ENCODE data around the gene SEH1L. TPM values are rescaled to one million over a fixed set of nuclear protein-coding genes. Genes with fewer than 3 reads are reported as not detected.

SEH1L gene
- total RNA-seq, 2 donors from 2014 or later, result 7.9 to 23.9 TPM

GRCh38 chr18:12907258-12907925 is 40.4 kb upstream of the SEH1L start:
- intact Hi-C loops (cut with DNase I), result no loop called here
- 42 to 57% methylated on average over 7 to 8 of the region's 8 CpGs for WGBS, 2 donors
- H3K4me1 ChIP-seq, result peaks cover 15% of the 10 kb centered on the region
- TF ChIP-seq CTCF (IDR thresholded peaks at IDR 0.05), result no peak
- no peak for TF ChIP-seq POLR2A (IDR thresholded peaks at IDR 0.05)
- H3K27ac ChIP-seq, result no peak overlapping the region
- no peaks in the 10 kb centered on the region for H3K9me3 ChIP-seq
- H3K27me3 ChIP-seq, result peaks cover 0 to 9% of the 10 kb centered on the region in 2 donors
- no peaks in the 10 kb centered on the region for H3K36me3 ChIP-seq (replicated peaks in 1 of 2; ENCODE audit: insufficient read depth in 1 of 2, low read depth in 2 of 2)
- no peak overlapping the region for H3K4me3 ChIP-seq
- DNase-seq (no peak), ATAC-seq (no peak)

- ATAC-seq (no peak), DNase-seq (no peak)
- 64 to 71% methylated on average over 4 of the region's 4 CpGs for WGBS, 2 donors
- no peak overlapping the region for H3K27ac ChIP-seq
- TF ChIP-seq CTCF (IDR thresholded peaks at IDR 0.05) (no peak), POLR2A (IDR thresholded peaks at IDR 0.05) (no peak)
- H3K27me3 ChIP-seq, result peaks cover 0 to 9% of the 10 kb centered on the region in 2 donors
- no peak overlapping the region for H3K4me3 ChIP-seq
- no peaks in the 10 kb centered on the region for H3K9me3 ChIP-seq
- no peaks in the 10 kb centered on the region for H3K36me3 ChIP-seq (replicated peaks in 1 of 2; ENCODE audit: insufficient read depth in 1 of 2, low read depth in 2 of 2)
- intact Hi-C loops (cut with DNase I), result no loop called here
- H3K4me1 ChIP-seq, result peaks cover 15% of the 10 kb centered on the region
Measured at GRCh38 chr18:12908706-12909105, 39.1 kb upstream of the SEH1L start.

GRCh38 chr18:12911025-12911928 is 36.5 kb upstream of the SEH1L start:
- WGBS, 2 donors, result 13 to 24% methylated on average over 11 to 73 of the region's 75 CpGs
- H3K9me3 ChIP-seq, result no peaks in the 10 kb centered on the region
- H3K4me3 ChIP-seq, result no peak overlapping the region
- no peak for TF ChIP-seq CTCF (IDR thresholded peaks at IDR 0.05)
- TF ChIP-seq POLR2A (IDR thresholded peaks at IDR 0.05), result no peak
- H3K27me3 ChIP-seq, result peaks cover 0 to 9% of the 10 kb centered on the region in 2 donors
- intact Hi-C loops (cut with DNase I), result no loop called here
- DNase-seq, result peak in 3 of 4 donors; percentile 7 to 24 (median 17)
- H3K4me1 ChIP-seq, result peaks cover 15% of the 10 kb centered on the region
- ATAC-seq, result peak; percentile 45
- no peak overlapping the region for H3K27ac ChIP-seq
- H3K36me3 ChIP-seq (replicated peaks in 1 of 2; ENCODE audit: insufficient read depth in 1 of 2, low read depth in 2 of 2), result no peaks in the 10 kb centered on the region

GRCh38 chr18:12911929-12912703 is 35.7 kb upstream of the SEH1L start:
- Histone ChIP-seq H3K4me1 (peaks cover 15% of the 10 kb centered on the region), H3K27me3 (peaks cover 0 to 9% of the 10 kb centered on the region in 2 donors), H3K27ac (no peak overlapping the region), H3K9me3 (no peaks in the 10 kb centered on the region), H3K4me3 (no peak overlapping the region), H3K36me3 (replicated peaks in 1 of 2; ENCODE audit: insufficient read depth in 1 of 2, low read depth in 2 of 2) (no peaks in the 10 kb centered on the region)
- ATAC-seq (peak; percentile 35), DNase-seq (no peak)
- no peak for TF ChIP-seq POLR2A (IDR thresholded peaks at IDR 0.05)
- no peak for TF ChIP-seq CTCF (IDR thresholded peaks at IDR 0.05)
- intact Hi-C loops (cut with DNase I), result no loop called here
- 41 to 63% methylated on average over 18 to 73 of the region's 75 CpGs for WGBS, 2 donors

Measured in body of pancreas (tissue), 4 donors.